Brain microvascular endothelial cell (primary cell): ENCODE data around the gene TBL2.

Experiments
- DNase-seq: peaks from one replicate; pipeline ENCODE4 v3.0.0-alpha.2; 2020
- H3K27ac ChIP-seq: fragments of 250-450 bp; sonication (Bioruptor Pico); 2 replicates; pipeline ENCODE4 v1.5.1; 2020; ENCODE audit warnings: mild to moderate bottlenecking, moderate library complexity
- H3K27me3 ChIP-seq: fragments of 250-450 bp; sonication (Bioruptor Pico); replicated peaks from 2 replicates; pipeline ENCODE4 v1.5.1; 2020; ENCODE audit warnings: mild to moderate bottlenecking
- H3K36me3 ChIP-seq: fragments of 250-450 bp; sonication (Bioruptor Pico); replicated peaks from 2 replicates; pipeline ENCODE4 v1.5.1; 2020; ENCODE audit warnings: mild to moderate bottlenecking
- H3K4me3 ChIP-seq: 2 replicates; pipeline ENCODE4 v1.5.1; 2011; ENCODE audit warnings: low read depth, mild to moderate bottlenecking, control low read depth, low read length, moderate library complexity
- in situ Hi-C: cut with HindIII; loops from 2 replicates; pipeline ENCODE4 v1.10.0; 2017; ENCODE audit warnings: low sequenced_read_pairs, low pct_ligation_motif_present
- TF ChIP-seq, protein P1 (sequence below): IDR thresholded peaks from 2 replicates; pipeline ENCODE4 v1.5.1; 2011; ENCODE audit warnings: low read depth, mild to moderate bottlenecking, moderate library complexity, low read length, control low read depth, inconsistent platforms; ENCODE audit errors: missing control alignments

Gene TBL2

DNA sequence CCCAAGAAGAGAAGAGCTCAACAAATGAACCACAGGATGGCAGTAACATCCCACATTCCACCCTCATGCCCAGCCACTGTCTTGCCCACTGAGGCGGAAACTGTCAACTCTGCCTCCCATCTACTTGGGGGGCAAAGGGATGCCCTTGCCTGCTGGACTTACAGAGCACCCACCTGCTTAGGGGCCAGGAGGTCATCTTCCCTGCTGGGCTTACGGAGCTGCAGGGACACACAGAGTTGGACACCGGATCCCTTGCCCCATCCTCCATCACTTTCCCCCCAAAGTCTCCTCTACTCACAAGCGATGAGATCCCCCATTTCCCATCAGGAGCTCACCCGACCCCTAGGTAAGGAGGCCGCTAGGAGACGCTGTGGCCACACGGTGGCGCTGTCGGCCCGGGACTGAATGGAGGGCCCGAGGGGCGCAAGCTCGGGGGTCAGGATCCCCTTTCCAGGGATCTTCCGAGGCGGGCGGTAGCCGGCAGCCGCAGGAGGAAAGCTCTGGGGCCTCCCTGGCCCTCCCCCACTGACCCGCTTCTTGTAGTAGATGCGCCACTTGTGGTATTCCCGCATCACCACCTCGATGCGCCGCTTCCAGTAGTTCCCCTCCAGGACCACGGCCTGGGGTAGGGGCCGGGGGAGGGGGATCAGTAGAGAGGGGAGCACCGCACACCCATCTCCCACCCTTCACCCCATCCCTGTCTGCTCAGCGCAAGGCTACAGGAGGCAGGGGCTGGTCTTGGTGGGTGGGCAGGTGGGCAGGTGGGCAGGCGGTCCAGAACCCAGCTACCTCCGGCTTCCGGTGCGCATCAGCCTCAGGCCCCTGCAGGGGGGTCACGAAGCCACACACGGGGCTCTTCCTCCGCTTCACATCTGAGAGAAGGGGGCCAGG is 28.7 kb upstream of the TBL2 start:
- H3K36me3 ChIP-seq = no peaks in the 10 kb centered on the region
- H3K27ac ChIP-seq = no peak overlapping the region
- in situ Hi-C loops = no loop called here
- peak overlapping the region; percentile 17 for H3K4me3 ChIP-seq
- H3K27me3 ChIP-seq = no peaks in the 10 kb centered on the region
- DNase-seq = no peak
- TF ChIP-seq, protein P1, sequence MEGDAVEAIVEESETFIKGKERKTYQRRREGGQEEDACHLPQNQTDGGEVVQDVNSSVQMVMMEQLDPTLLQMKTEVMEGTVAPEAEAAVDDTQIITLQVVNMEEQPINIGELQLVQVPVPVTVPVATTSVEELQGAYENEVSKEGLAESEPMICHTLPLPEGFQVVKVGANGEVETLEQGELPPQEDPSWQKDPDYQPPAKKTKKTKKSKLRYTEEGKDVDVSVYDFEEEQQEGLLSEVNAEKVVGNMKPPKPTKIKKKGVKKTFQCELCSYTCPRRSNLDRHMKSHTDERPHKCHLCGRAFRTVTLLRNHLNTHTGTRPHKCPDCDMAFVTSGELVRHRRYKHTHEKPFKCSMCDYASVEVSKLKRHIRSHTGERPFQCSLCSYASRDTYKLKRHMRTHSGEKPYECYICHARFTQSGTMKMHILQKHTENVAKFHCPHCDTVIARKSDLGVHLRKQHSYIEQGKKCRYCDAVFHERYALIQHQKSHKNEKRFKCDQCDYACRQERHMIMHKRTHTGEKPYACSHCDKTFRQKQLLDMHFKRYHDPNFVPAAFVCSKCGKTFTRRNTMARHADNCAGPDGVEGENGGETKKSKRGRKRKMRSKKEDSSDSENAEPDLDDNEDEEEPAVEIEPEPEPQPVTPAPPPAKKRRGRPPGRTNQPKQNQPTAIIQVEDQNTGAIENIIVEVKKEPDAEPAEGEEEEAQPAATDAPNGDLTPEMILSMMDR = peak; percentile 97

DNA sequence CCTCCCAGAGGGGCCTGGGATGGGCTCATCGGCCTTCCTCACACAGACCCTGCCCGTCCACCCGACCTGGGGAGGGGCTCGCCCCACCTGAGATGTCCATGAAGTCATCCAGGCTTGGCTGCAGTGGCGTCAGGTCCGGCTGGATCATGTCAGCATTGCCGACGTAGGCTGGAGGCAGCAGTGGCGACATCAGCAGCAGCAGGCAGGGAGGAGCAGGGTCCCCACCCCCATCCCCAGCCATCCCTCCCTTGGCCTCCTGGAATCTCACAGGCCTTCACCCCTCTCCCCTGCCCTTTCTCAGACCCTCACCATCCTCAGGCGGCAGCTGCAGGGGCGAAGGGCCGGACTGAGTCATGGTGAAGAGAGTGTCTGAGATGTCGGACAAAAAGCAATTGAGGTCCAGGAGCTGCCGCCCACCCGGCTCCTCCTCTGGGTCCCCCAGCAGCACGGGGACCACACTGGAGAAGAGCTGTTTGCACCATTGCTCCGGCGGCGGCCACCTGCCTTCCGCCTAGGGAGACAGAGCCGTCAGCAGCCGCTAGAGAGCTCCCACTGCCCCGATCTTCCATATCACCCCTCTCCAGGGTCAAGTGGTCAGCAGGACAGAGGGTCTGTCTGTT is 27.3 kb upstream of the TBL2 start:
- Histone ChIP-seq H3K4me3 (no peak overlapping the region), H3K27me3 (no peaks in the 10 kb centered on the region), H3K27ac (no peak overlapping the region), H3K36me3 (no peaks in the 10 kb centered on the region)
- DNase-seq = no peak
- in situ Hi-C loops = no loop called here
- TF ChIP-seq, protein P1 = no peak

DNA sequence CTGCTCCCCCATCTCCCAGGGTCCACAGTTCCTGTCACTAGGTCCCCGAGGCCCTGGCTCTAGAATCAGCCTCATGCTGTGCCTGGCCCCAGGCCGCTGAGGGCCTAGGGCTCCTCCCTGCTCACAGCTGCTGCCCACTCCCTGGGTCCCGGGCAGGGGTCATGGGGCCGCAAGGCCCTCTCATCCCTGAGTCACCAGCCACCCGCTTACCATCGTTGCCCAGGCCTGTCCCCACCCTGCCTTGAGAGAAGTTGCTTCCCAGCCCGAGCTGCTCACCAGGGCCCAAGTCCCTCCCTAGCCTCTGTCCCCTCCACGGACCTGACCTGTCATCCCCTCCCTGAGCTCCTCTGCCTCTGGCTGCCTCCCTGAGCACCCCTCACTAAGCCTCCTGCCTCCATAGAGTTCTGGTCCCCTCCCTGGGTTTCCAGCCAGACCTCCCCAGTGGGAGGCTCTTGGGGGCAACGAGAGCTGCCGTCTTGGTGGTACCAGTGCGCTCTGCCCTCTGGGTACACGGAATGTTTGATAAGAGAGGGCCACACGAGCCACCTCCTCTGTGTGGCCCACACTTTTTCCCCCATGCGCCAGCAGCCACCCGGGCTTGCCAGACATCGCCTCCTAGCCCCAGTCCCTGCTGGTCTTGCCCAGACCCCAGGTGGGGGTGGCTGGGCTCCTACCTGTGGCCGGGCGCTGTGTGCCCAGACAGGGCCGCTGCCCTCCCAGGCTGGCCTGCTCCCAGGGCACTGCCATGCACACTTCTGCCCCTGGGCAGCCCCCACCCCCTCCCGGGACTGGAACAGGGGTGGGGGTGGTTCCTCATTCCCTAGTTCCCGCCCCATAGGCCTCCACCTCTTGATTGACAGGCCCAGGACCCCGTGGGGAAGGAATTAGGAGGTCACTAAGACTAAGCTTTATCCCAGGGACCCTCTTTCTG is 24.6 kb upstream of the TBL2 start:
- H3K4me3 ChIP-seq = no peak overlapping the region
- TF ChIP-seq, protein P1 = no peak
- H3K27ac ChIP-seq = no peak overlapping the region
- no peak for DNase-seq
- in situ Hi-C loops = no loop called here
- no peaks in the 10 kb centered on the region for H3K36me3 ChIP-seq
- peaks cover under 1% of the 10 kb centered on the region for H3K27me3 ChIP-seq

DNA sequence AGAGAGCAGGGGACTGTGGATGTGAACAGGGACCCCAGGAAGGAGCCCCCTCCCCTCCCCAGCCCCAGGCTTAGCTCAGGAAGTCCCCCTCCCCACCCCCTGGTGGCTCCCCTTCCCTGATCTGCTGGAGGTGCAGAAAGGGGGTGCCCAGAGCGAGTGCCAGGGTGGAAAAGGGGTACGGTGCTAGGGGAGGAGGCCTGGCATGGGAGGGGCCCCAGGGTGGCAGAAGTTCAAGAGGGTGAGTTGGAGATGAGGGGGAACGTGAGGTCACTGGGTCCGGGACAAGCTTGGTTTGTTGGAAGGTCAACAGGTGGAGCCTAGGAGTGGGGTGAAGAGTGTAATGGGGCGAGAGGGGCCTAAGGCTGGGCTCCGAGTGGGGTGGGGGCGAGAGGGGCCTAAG is 21.5 kb upstream of the TBL2 start:
- in situ Hi-C loops = no loop called here
- no peaks in the 10 kb centered on the region for H3K36me3 ChIP-seq
- no peak overlapping the region for H3K27ac ChIP-seq
- DNase-seq = no peak
- H3K4me3 ChIP-seq = no peak overlapping the region
- TF ChIP-seq, protein P1 = no peak
- H3K27me3 ChIP-seq = peaks cover 7% of the 10 kb centered on the region

DNA sequence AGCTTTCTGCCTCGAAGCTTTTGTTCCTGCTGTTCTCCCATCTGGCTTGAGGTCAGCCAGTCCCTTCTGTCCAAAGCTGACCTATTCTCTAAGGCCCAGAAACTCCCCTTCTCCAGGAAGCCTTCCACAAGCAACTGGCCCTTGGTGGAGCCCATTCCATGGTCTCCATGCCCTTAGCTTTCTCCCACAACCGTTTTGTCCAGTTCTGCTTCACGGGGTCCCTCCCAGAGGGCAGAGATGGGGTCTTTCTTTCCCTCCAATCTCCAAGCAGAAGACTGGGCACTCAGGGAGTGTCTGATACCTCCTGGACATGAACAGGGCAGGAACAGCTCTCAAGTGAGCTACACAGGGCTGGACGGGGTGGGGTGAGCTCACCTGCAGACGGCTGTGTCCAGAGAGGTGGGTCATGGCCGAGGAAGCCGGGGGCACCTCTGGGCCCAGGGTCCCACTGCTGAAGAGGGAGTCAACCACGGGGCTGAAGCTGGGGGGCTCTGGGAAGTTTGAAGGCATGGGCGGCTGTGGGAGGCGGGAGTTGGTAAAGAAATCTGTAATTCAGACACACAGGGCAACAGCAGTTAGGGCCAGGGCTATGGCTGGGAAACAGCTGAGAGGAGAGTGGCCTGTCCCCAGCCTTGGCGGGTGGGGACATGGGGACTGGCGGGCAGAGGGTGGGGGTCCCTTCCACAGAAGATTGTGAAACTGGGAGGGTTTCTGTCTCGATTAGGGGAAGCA is 20.9 kb upstream of the TBL2 start:
- in situ Hi-C loops = no loop called here
- no peak overlapping the region for H3K27ac ChIP-seq
- peaks cover 7% of the 10 kb centered on the region for H3K27me3 ChIP-seq
- no peaks in the 10 kb centered on the region for H3K36me3 ChIP-seq
- TF ChIP-seq, protein P1 = no peak
- no peak overlapping the region for H3K4me3 ChIP-seq
- no peak for DNase-seq
